ENCODE measurements around the gene HAND1.

DNA sequence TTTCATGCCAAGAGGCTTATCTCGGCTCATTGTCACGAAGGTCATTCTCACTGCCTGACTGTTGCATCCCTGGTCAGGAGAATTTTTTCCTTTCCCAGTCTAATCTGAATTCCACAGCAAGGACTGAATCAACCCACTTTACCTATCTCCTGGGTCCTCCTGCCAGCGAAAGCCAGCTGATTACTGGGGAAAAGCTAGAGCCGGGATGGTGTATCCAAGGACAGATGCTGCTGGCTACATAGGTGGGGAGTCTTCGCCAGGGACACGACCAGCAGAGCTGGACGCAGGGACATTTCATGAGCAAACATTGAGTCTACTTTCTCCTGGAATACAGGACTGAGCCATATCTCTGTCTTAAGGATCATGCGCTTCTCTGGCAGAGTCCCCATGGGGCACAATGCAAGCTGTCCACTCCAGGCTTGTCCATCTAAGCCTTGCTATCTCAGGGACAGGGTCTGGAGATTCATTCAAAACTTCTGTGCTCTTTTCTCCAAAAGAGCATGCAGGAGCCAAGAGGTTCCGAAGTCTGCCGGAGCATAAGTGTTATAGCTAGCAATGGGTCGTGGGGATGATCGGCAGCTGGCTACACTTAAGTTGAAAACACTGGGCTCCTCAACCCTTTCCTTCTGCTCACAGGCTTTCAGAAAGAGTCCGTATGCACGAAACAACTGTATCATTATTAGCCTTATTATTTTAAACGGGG is 6.5 kb upstream of the HAND1 start:
- no peak for TF ChIP-seq POLR2A (IDR thresholded peaks at IDR 0.05)
- TF ChIP-seq, protein P1, sequence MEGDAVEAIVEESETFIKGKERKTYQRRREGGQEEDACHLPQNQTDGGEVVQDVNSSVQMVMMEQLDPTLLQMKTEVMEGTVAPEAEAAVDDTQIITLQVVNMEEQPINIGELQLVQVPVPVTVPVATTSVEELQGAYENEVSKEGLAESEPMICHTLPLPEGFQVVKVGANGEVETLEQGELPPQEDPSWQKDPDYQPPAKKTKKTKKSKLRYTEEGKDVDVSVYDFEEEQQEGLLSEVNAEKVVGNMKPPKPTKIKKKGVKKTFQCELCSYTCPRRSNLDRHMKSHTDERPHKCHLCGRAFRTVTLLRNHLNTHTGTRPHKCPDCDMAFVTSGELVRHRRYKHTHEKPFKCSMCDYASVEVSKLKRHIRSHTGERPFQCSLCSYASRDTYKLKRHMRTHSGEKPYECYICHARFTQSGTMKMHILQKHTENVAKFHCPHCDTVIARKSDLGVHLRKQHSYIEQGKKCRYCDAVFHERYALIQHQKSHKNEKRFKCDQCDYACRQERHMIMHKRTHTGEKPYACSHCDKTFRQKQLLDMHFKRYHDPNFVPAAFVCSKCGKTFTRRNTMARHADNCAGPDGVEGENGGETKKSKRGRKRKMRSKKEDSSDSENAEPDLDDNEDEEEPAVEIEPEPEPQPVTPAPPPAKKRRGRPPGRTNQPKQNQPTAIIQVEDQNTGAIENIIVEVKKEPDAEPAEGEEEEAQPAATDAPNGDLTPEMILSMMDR (IDR thresholded peaks at IDR 0.05) = no peak
